Measurements from ENCODE around the gene SLBP.

Gene SLBP

GRCh38 chr4:1748465-1748995 is 36.4 kb upstream of the SLBP start:
- DNase-seq, result peak; percentile 80

DNA sequence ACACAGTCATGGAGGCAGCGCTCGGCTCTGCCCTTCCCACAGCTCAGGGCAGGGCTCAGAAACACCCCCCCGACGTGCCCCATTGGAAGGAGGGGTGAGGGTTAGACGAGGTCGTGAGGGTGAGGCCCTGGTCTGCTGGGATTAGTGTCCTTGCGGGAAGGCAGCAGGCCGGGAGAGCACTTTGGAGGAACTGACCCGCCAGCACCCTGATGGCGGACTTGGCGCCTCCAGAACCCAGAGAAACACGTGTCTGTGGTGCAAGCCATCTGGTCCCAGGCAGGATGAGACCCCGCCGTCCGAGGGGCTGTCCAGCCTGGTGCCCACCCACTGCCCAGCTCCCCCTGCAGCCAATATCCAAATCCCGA is 35.5 kb upstream of the SLBP start:
- no peak for DNase-seq

DNA sequence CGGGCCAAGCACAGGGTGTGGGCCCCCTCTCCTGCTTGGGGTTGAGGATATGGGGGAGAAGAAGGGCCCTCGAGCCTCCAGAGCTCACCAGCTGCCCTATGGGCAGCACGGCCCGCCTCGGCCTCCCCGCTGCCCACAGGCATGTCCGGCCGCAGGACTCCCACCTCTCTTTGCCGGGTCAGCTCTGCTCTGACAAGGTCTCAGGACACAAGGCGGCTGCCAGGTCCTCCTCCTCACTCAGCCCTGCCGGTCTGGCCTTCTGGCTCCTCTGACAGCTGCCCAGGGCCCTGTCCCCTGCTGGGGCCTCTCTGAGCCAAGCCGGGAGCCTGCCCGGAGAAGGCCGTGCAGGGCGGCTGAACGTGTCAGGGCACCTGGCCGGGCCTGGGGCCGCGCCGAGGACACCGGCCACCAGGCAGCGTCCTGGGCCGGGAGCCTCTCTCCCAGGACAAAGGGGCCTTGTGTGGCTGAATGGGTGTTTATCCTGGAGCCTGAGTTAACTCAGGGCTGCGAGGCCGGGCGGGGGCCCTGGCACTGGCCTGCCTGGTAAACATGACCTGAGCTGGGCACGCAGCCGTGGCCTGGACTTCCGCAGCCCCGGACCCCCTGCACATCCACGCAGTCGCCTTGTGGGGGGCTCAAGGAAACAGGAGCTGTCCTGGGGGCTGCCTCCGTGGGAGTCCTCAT is 34.9 kb upstream of the SLBP start:
- DNase-seq, result no peak

- peak; percentile 82 for DNase-seq
Measured at GRCh38 chr4:1746265-1746691, 34.2 kb upstream of the SLBP start.

DNA sequence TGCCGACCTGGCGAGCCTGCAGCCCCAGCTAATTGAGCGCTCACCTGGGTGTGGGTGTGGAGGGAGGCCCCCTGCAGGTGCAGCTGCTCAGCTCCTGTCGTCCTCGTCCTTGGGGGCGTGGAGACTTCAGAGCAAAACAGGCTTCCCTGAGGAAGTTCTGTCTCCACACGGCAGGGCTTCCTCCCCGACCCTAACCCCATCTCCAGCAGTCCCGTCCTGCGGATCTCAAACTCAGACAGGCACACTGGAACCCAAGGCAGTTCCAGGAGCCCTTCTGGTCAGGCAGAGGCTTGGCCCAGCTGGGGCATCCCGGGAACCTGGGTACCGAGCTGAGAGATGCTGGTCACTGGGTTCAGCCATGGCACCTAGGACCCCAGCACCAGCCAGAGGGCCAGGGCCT is 33.6 kb upstream of the SLBP start:
- no peak for DNase-seq

- no peak for DNase-seq
Measured at GRCh38 chr4:1745165-1745564, 33.0 kb upstream of the SLBP start.

DNA sequence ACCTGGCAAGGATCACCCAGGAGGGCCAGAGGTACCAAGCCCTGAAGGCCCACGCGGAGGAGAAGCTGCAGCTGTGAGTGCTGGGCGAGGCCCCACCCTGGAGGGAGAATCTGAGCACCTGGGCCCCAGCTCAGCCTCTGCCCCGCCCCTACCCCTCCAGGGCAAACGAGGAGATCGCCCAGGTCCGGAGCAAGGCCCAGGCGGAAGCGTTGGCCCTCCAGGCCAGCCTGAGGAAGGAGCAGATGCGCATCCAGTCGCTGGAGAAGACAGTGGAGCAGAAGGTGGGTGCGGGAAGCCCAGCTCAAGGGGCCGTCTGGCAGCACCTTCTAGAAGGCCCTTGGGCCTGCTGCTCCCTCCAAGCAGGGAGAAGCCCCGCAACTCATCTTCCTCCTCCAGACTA is 32.4 kb upstream of the SLBP start:
- DNase-seq, result no peak

DNA sequence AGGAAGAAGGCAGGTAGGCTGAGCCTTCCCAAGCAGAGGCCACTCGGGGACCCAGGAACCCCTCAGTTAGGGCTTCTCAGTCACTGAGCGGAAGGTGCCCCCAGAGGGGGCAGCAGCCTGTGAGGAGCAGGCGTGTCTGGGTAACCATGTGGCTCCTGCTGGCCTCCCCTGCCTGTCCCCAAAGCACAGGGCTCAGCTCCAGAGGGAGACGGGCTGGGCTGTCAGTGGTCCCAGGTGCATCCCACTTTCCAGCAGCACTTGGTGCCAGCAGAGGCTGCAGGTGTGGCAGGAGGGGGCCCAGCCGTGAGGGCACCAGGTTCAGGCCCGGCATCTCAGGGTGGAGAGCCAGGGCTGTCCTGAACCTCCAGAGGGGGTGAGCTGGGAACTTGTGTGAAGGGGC is 31.9 kb upstream of the SLBP start:
- no peak for DNase-seq

- DNase-seq, result no peak
Measured at GRCh38 chr4:1743551-1743950, 31.4 kb upstream of the SLBP start.

GRCh38 chr4:1741208-1741607 is 29.1 kb upstream of the SLBP start:
- no peak for DNase-seq

GRCh38 chr4:1740021-1740545 is 28.0 kb upstream of the SLBP start:
- no peak for DNase-seq

GRCh38 chr4:1739358-1739757 is 27.2 kb upstream of the SLBP start:
- DNase-seq, result no peak

- no peak for DNase-seq
Measured at GRCh38 chr4:1738410-1738809, 26.3 kb upstream of the SLBP start.

- DNase-seq, result no peak
Measured at GRCh38 chr4:1737666-1738065, 25.5 kb upstream of the SLBP start.

DNA sequence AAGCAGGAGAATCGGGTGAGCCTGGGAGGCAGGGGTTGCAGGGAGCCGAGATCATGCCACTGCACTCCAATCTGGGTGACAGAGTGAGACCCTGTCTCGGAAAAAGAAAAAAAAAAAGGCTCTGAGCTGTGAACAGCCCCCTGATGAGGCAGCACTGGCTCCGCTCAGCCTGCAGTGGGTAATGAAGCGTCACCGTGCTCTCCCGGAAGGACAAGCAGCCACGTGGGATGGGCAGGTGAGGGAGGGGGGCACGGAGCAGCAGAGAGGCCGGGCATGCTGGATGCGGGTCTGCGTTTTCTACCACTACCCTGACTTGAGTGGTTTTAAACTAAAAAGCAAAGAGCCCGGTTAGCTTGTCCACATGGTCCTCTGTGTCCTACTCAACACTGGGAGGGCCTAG is 24.7 kb upstream of the SLBP start:
- no peak for DNase-seq

DNA sequence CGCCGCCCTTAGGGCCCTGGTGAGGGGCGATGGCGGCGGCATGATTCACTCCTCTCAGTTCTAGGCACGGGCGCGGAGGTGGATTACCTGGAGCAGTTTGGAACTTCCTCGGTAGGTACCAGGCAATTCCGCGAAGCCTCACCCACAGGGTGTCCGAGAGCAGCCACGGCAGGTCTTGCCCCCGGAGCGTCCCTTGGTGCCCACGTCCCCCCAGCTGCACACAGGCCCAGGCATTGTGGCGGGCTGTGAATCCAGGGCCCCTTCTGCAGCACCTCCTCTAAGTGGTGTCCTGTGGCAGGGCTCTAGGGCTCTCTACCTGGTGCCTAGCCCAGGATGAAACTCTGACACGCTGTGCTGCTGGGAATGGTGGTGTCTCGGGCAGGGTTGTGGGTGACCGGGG is 23.1 kb upstream of the SLBP start:
- DNase-seq, result no peak

DNA sequence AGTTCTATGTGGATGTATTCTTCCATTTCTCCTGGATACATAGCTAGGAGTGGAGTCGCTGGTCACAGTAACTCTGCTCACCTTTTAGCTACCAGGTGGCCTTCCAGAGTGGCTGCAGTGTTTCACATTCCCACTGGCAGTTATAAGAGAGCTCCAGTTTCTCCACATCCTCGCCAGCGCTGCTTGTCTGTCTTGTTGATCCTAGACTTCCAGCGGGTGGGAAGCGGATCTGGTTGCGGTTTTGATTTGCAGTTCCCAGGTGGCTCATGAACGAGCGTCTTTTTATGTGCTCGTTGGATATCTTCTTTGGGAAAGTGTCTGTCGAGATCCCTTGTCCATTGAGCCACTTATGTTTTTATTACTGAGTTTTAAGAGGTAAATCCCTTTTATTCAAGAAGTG is 20.8 kb upstream of the SLBP start:
- DNase-seq, result no peak

GRCh38 chr4:1731180-1731579 is 19.1 kb upstream of the SLBP start:
- DNase-seq, result no peak

- DNase-seq, result no peak
Measured at GRCh38 chr4:1730532-1731135, 18.5 kb upstream of the SLBP start.

DNA sequence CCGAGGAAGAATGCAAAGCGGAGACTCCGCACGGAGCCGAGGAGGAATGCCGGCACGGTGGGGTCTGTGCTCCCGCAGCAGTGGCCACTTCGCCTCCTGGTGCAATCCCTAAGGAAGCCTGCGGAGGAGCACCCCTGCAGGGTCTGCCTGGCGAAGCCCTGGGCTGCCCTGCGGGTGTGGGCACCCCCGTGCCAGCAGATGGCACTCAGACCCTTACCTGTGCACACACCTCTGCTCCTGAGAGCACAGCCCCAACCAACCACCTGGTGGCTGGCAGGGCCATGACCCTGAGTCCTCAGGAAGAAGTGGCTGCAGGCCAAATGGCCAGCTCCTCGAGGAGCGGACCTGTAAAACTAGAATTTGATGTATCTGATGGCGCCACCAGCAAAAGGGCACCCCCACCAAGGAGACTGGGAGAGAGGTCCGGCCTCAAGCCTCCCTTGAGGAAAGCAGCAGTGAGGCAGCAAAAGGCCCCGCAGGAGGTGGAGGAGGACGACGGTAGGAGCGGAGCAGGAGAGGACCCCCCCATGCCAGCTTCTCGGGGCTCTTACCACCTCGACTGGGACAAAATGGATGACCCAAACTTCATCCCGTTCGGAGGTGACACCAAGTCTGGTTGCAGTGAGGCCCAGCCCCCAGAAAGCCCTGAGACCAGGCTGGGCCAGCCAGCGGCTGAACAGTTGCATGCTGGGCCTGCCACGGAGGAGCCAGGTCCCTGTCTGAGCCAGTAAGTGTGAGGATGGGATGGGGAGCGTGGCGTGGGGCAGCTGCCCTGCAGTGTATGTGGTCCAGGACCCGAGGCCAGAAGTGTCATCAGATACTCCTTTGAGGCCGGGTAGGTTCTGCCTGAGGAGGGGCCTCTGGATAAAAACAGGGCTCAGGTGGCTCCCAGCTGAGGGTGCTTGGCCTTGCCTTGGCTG is 16.2 kb upstream of the SLBP start:
- DNase-seq, result no peak

- DNase-seq, result no peak
Measured at GRCh38 chr4:1727117-1728031, 15.3 kb upstream of the SLBP start.
